CD4-positive, CD25-positive, alpha-beta regulatory T cell (primary cell): Measurements from ENCODE around the gene PRKAR2B. TPM values are rescaled to one million over a fixed set of nuclear protein-coding genes. Genes with fewer than 3 reads are reported as not detected.
A peak's percentile ranks its signal among the peaks of the same experiment; 100 is the strongest.

Experiments
- ATAC-seq, 2 donors: fragments of 150-1000 bp; cut with Tn5 transposase; one replicate each; pipeline ENCODE4 v1.10.0; 2021; ENCODE audit warnings: low read depth in 2 of 2, moderate number of reproducible peaks in 2 of 2, moderate library complexity in 1 of 2
- DNase-seq, 3 donors: peaks; one replicate each; pipeline versions ENCODE4 v3.0.0 to v3.0.0-alpha.2; 2012 to 2022; ENCODE audit warnings: mixed read lengths in 1 of 3
- H3K27ac ChIP-seq: one replicate; pipeline ENCODE4 v1.7.0; 2013; ENCODE audit warnings: mild to moderate bottlenecking, low read length; ENCODE audit not compliant: insufficient read depth, poor library complexity, severe bottlenecking
- H3K27me3 ChIP-seq: one replicate; pipeline ENCODE4 v1.7.0; 2013; ENCODE audit warnings: low read length; ENCODE audit not compliant: control insufficient read depth, insufficient read depth
- H3K36me3 ChIP-seq: one replicate; pipeline ENCODE4 v1.7.0; 2013; ENCODE audit warnings: mild to moderate bottlenecking, low read length, moderate library complexity; ENCODE audit not compliant: control insufficient read depth, insufficient read depth
- H3K4me1 ChIP-seq: 2 replicates; pipeline ENCODE4 v1.7.0; 2013; ENCODE audit warnings: mild to moderate bottlenecking, low read length; ENCODE audit not compliant: insufficient read depth, control insufficient read depth, poor library complexity, severe bottlenecking
- H3K4me3 ChIP-seq: one replicate; pipeline ENCODE4 v1.7.0; 2013; ENCODE audit warnings: low read depth, mild to moderate bottlenecking, low read length, moderate library complexity
- H3K9me3 ChIP-seq, 2 experiments: 1 replicate in 1 of 2; 2 replicates in 1 of 2; pipeline ENCODE4 v1.7.0; 2013; ENCODE audit warnings: low read length in 2 of 2, mild to moderate bottlenecking in 1 of 2, moderate library complexity in 1 of 2; ENCODE audit not compliant: control insufficient read depth in 2 of 2
- H3K27ac Mint-ChIP-seq, 3 donors: one replicate each; pipeline ENCODE4 v1.8.0; 2020 to 2022; ENCODE audit warnings: mild to moderate bottlenecking in 3 of 3, mixed read lengths in 3 of 3, moderate library complexity in 2 of 3
- H3K27me3 Mint-ChIP-seq: one replicate; pipeline ENCODE4 v1.8.0; 2022; ENCODE audit warnings: mild to moderate bottlenecking, mixed read lengths
- H3K36me3 Mint-ChIP-seq: one replicate; pipeline ENCODE4 v1.8.0; 2020; ENCODE audit warnings: mixed read lengths
- H3K4me1 Mint-ChIP-seq, 4 donors: one replicate each; pipeline ENCODE4 v1.8.0; 2020 to 2022; ENCODE audit warnings: mixed read lengths in 4 of 4, mild to moderate bottlenecking in 1 of 4
- H3K4me3 Mint-ChIP-seq, 4 donors: one replicate each; pipeline ENCODE4 v1.8.0; 2020 to 2022; ENCODE audit warnings: mild to moderate bottlenecking in 4 of 4, mixed read lengths in 4 of 4, moderate library complexity in 3 of 4
- H3K9me3 Mint-ChIP-seq, 7 donors: one replicate each; pipeline ENCODE4 v1.8.0; 2020 to 2022; ENCODE audit warnings: mixed read lengths in 7 of 7, mild to moderate bottlenecking in 3 of 7, moderate library complexity in 2 of 7
- polyA plus RNA-seq, 4 donors: library from polyadenylated mRNA; unstranded; fragments of 300-500 nt; fragmentation: Illumina TruSeq; gene quantifications; one replicate each; pipeline ENCODE4 v1.2.3, GENCODE V29; 2021
- total RNA-seq: library from RNA; stranded (reverse); gene quantifications from one replicate; pipeline ENCODE4 v1.2.3, GENCODE V29; 2022

Gene PRKAR2B
- total and polyA plus RNA-seq, 5 donors from 2014 or later = 0.05 to 8.0 (median 0.11) TPM

- H3K4me1 ChIP-seq = no peaks in the 10 kb centered on the region
- H3K4me1 Mint-ChIP-seq = no peaks in the 10 kb centered on the region
- ATAC-seq (no peak), DNase-seq (no peak)
- no peaks in the 10 kb centered on the region for H3K9me3 ChIP-seq
- H3K27me3 Mint-ChIP-seq = peaks cover 13% of the 10 kb centered on the region
- no peak overlapping the region for H3K27ac Mint-ChIP-seq
- no peak overlapping the region for H3K4me3 Mint-ChIP-seq
- H3K9me3 Mint-ChIP-seq = peaks cover 0 to 1% (median 0%) of the 10 kb centered on the region in 7 donors
- H3K27me3 ChIP-seq = peaks cover 5% of the 10 kb centered on the region
- no peak overlapping the region for H3K4me3 ChIP-seq
- no peaks in the 10 kb centered on the region for H3K36me3 ChIP-seq
- H3K27ac ChIP-seq = no peak overlapping the region
- no peaks in the 10 kb centered on the region for H3K36me3 Mint-ChIP-seq
Measured at GRCh38 chr7:107115762-107116540, 71.4 kb downstream of the PRKAR2B start.

- no peak overlapping the region for H3K27ac Mint-ChIP-seq
- H3K4me1 Mint-ChIP-seq = no peaks in the 10 kb centered on the region
- peaks cover under 1% of the 10 kb centered on the region for H3K27me3 ChIP-seq
- no peak for ATAC-seq
- no peak for DNase-seq
- peaks cover 13% of the 10 kb centered on the region for H3K27me3 Mint-ChIP-seq
- no peak overlapping the region for H3K27ac ChIP-seq
- H3K4me3 ChIP-seq = no peak overlapping the region
- H3K36me3 ChIP-seq = no peaks in the 10 kb centered on the region
- no peaks in the 10 kb centered on the region for H3K9me3 ChIP-seq
- H3K9me3 Mint-ChIP-seq = no peaks in the 10 kb centered on the region
- H3K4me3 Mint-ChIP-seq = no peak overlapping the region
- H3K36me3 Mint-ChIP-seq = no peaks in the 10 kb centered on the region
- no peaks in the 10 kb centered on the region for H3K4me1 ChIP-seq
Measured at GRCh38 chr7:107118109-107118900, 73.8 kb downstream of the PRKAR2B start.

GRCh38 chr7:107119376-107120105 lies 75.0 kb downstream of the PRKAR2B start:
- Histone ChIP-seq H3K27ac (no peak overlapping the region), H3K27me3 (no peaks in the 10 kb centered on the region), H3K9me3 (no peaks in the 10 kb centered on the region), H3K4me1 (no peaks in the 10 kb centered on the region), H3K4me3 (no peak overlapping the region), H3K36me3 (no peaks in the 10 kb centered on the region)
- Mint-ChIP-seq H3K27me3 (peaks cover 7% of the 10 kb centered on the region), H3K4me3 (no peak overlapping the region), H3K9me3 (no peaks in the 10 kb centered on the region), H3K4me1 (peaks cover 0 to 5% (median 0%) of the 10 kb centered on the region in 4 donors), H3K36me3 (no peaks in the 10 kb centered on the region), H3K27ac (no peak overlapping the region)
- DNase-seq = no peak
- ATAC-seq = no peak

GRCh38 chr7:107122486-107122911 lies 78.0 kb downstream of the PRKAR2B start:
- no peak overlapping the region for H3K27ac ChIP-seq
- no peaks in the 10 kb centered on the region for H3K27me3 ChIP-seq
- ATAC-seq (no peak), DNase-seq (no peak)
- Mint-ChIP-seq H3K27ac (no peak overlapping the region), H3K4me3 (no peak overlapping the region), H3K36me3 (no peaks in the 10 kb centered on the region), H3K4me1 (peaks cover 6 to 26% (median 18%) of the 10 kb centered on the region in 4 donors), H3K9me3 (no peaks in the 10 kb centered on the region), H3K27me3 (peaks cover 7% of the 10 kb centered on the region)
- H3K4me1 ChIP-seq = peaks cover 10% of the 10 kb centered on the region
- no peaks in the 10 kb centered on the region for H3K36me3 ChIP-seq
- no peaks in the 10 kb centered on the region for H3K9me3 ChIP-seq
- no peak overlapping the region for H3K4me3 ChIP-seq

GRCh38 chr7:107123392-107123791 lies 78.9 kb downstream of the PRKAR2B start:
- no peak overlapping the region for H3K4me3 Mint-ChIP-seq

GRCh38 chr7:107125475-107125874 lies 81.0 kb downstream of the PRKAR2B start:
- Histone ChIP-seq H3K9me3 (no peaks in the 10 kb centered on the region), H3K36me3 (no peaks in the 10 kb centered on the region), H3K27me3 (no peaks in the 10 kb centered on the region), H3K4me1 (peaks cover 10% of the 10 kb centered on the region), H3K27ac (peak overlapping the region; percentile 62), H3K4me3 (no peak overlapping the region)
- peaks cover 6 to 26% (median 19%) of the 10 kb centered on the region in 4 donors for H3K4me1 Mint-ChIP-seq
- peak overlapping the region; percentile 54 to 89 (median 88) for H3K27ac Mint-ChIP-seq
- no peaks in the 10 kb centered on the region for H3K27me3 Mint-ChIP-seq
- H3K4me3 Mint-ChIP-seq = peak overlapping the region; percentile 60 to 91 (median 85)
- H3K9me3 Mint-ChIP-seq = no peaks in the 10 kb centered on the region
- H3K36me3 Mint-ChIP-seq = no peaks in the 10 kb centered on the region
- DNase-seq (no peak), ATAC-seq (no peak)

More at GRCh38 chr7:107123392-107123791, 78.9 kb downstream of the PRKAR2B start:
- peaks cover 7% of the 10 kb centered on the region for H3K27me3 Mint-ChIP-seq
- no peaks in the 10 kb centered on the region for H3K9me3 ChIP-seq
- ATAC-seq (no peak), DNase-seq (no peak)
- H3K36me3 ChIP-seq = no peaks in the 10 kb centered on the region
- H3K4me1 Mint-ChIP-seq = peaks cover 6 to 26% (median 19%) of the 10 kb centered on the region in 4 donors
- no peak overlapping the region for H3K27ac Mint-ChIP-seq
- no peak overlapping the region for H3K4me3 ChIP-seq
- H3K4me1 ChIP-seq = peaks cover 10% of the 10 kb centered on the region
- H3K36me3 Mint-ChIP-seq = no peaks in the 10 kb centered on the region
- H3K27ac ChIP-seq = no peak overlapping the region
- H3K27me3 ChIP-seq = no peaks in the 10 kb centered on the region
- H3K9me3 Mint-ChIP-seq = no peaks in the 10 kb centered on the region

GRCh38 chr7:107128217-107128616 lies 83.7 kb downstream of the PRKAR2B start:
- DNase-seq (no peak), ATAC-seq (no peak)
- Histone ChIP-seq H3K36me3 (no peaks in the 10 kb centered on the region), H3K4me1 (peaks cover 10% of the 10 kb centered on the region), H3K4me3 (no peak overlapping the region), H3K27me3 (peaks cover 4% of the 10 kb centered on the region), H3K27ac (no peak overlapping the region), H3K9me3 (no peaks in the 10 kb centered on the region)
- H3K4me3 Mint-ChIP-seq = no peak overlapping the region
- H3K9me3 Mint-ChIP-seq = no peaks in the 10 kb centered on the region
- H3K27ac Mint-ChIP-seq = peak overlapping the region in 1 of 3 donors; percentile 89
- H3K4me1 Mint-ChIP-seq = peaks cover 6 to 26% (median 19%) of the 10 kb centered on the region in 4 donors
- H3K27me3 Mint-ChIP-seq = no peaks in the 10 kb centered on the region
- H3K36me3 Mint-ChIP-seq = no peaks in the 10 kb centered on the region
